ENCODE data around the gene KLF6.

KLF6 gene

GRCh38 chr10:3784510-3785250 lies at the start of gene KLF6:
Gene KLF6, minus strand, starts transcription at chr10:3785209. Its CDS starts 195 bp downstream, at chr10:3785014.
- H3K9me3 Mint-ChIP-seq, result peaks cover 18% of the 10 kb centered on the region
- peak within 1 kb of the TSS; percentile 99 for H3K27ac Mint-ChIP-seq
- H3K27me3 Mint-ChIP-seq (ENCODE audit: low read depth, poor library complexity), result no peaks in the 10 kb centered on the region
- H3K4me3 Mint-ChIP-seq, result peak within 1 kb of the TSS; percentile 98
- H3K4me1 Mint-ChIP-seq, result peaks cover 50% of the 10 kb centered on the region
- no peak for TF ChIP-seq CTCF (IDR thresholded peaks at IDR 0.05)
- peaks cover 26% of the 10 kb centered on the region for H3K36me3 Mint-ChIP-seq (ENCODE audit: low read depth)
- DNase-seq, result no peak

GRCh38 chr10:3834404-3834803 lies 49.4 kb upstream of the KLF6 start:
- Mint-ChIP-seq H3K27ac (no peak overlapping the region), H3K4me1 (peaks cover 7% of the 10 kb centered on the region), H3K4me3 (no peak overlapping the region), H3K9me3 (no peaks in the 10 kb centered on the region), H3K36me3 (ENCODE audit: low read depth) (no peaks in the 10 kb centered on the region), H3K27me3 (ENCODE audit: low read depth, poor library complexity) (peaks cover 13% of the 10 kb centered on the region)
- DNase-seq, result no peak
- TF ChIP-seq CTCF (IDR thresholded peaks at IDR 0.05), result no peak

- no peaks in the 10 kb centered on the region for H3K36me3 Mint-ChIP-seq (ENCODE audit: low read depth)
- peaks cover 17% of the 10 kb centered on the region for H3K4me1 Mint-ChIP-seq
- no peak overlapping the region for H3K4me3 Mint-ChIP-seq
- TF ChIP-seq CTCF (IDR thresholded peaks at IDR 0.05), result no peak
- H3K27ac Mint-ChIP-seq, result no peak overlapping the region
- H3K9me3 Mint-ChIP-seq, result no peaks in the 10 kb centered on the region
- DNase-seq, result no peak
- H3K27me3 Mint-ChIP-seq (ENCODE audit: low read depth, poor library complexity), result peaks cover 10% of the 10 kb centered on the region
Measured at GRCh38 chr10:3833046-3833445, 48.0 kb upstream of the KLF6 start.

- TF ChIP-seq CTCF (IDR thresholded peaks at IDR 0.05), result no peak
- Mint-ChIP-seq H3K36me3 (ENCODE audit: low read depth) (no peaks in the 10 kb centered on the region), H3K27ac (no peak overlapping the region), H3K4me3 (no peak overlapping the region), H3K27me3 (ENCODE audit: low read depth, poor library complexity) (peaks cover 7% of the 10 kb centered on the region), H3K9me3 (no peaks in the 10 kb centered on the region), H3K4me1 (peaks cover 25% of the 10 kb centered on the region)
- DNase-seq, result no peak
Measured at GRCh38 chr10:3832022-3832786, 47.2 kb upstream of the KLF6 start.

GRCh38 chr10:3831608-3832007 lies 46.6 kb upstream of the KLF6 start:
- Mint-ChIP-seq H3K27ac (no peak overlapping the region), H3K27me3 (ENCODE audit: low read depth, poor library complexity) (peaks cover 7% of the 10 kb centered on the region), H3K36me3 (ENCODE audit: low read depth) (no peaks in the 10 kb centered on the region), H3K4me3 (no peak overlapping the region), H3K4me1 (peaks cover 31% of the 10 kb centered on the region), H3K9me3 (no peaks in the 10 kb centered on the region)
- no peak for DNase-seq
- no peak for TF ChIP-seq CTCF (IDR thresholded peaks at IDR 0.05)

All from nephron progenitor cell (in vitro differentiated cells).